Neural cell (in vitro differentiated cells): ENCODE results near the gene HTR7. TPM values are rescaled to one million over a fixed set of nuclear protein-coding genes. Genes with fewer than 3 reads are reported as not detected.

Source experiments
- H2AFZ ChIP-seq: fragments of 200-600, 300-800 bp; sonication (generic), shearing (Covaris generic); 2 replicates; pipeline ENCODE4 v1.6.0; 2014; ENCODE audit warnings: low read depth, mild to moderate bottlenecking, antibody characterized with exemption, low read length, moderate library complexity
- H3F3A ChIP-seq: fragments of 200-600 bp; shearing (Covaris generic); 2 replicates; pipeline ENCODE4 v1.6.1; 2016; ENCODE audit warnings: mild to moderate bottlenecking, moderate library complexity, mixed read lengths, antibody characterized with exemption, low read length; ENCODE audit not compliant: insufficient read depth, poor library complexity, severe bottlenecking
- H3K27ac ChIP-seq: fragments of 200-600, 300-800 bp; sonication (generic), shearing (Covaris generic); 2 replicates; pipeline ENCODE4 v1.5.1; 2014; ENCODE audit warnings: mild to moderate bottlenecking, low read length, moderate library complexity
- H3K27me3 ChIP-seq: fragments of 300-800, 200-600 bp; sonication (generic), shearing (Covaris generic); 2 replicates; pipeline ENCODE4 v1.6.0; 2014; ENCODE audit warnings: mild to moderate bottlenecking, low read depth, low read length, moderate library complexity; ENCODE audit not compliant: insufficient read depth
- H3K36me3 ChIP-seq: fragments of 300-800, 200-600 bp; sonication (generic), shearing (Covaris generic); 2 replicates; pipeline ENCODE4 v1.5.1; 2014; ENCODE audit warnings: mild to moderate bottlenecking, antibody characterized with exemption, low read length, moderate library complexity; ENCODE audit not compliant: insufficient read depth
- H3K4me2 ChIP-seq: fragments of 300-800, 200-600 bp; sonication (generic), shearing (Covaris generic); 2 replicates; pipeline ENCODE4 v1.6.0; 2014; ENCODE audit warnings: mild to moderate bottlenecking, low read length
- H3K4me3 ChIP-seq: fragments of 300-800, 200-600 bp; sonication (generic), shearing (Covaris generic); 2 replicates; pipeline ENCODE4 v1.5.1; 2014; ENCODE audit warnings: mild to moderate bottlenecking, low read length, moderate library complexity
- H3K79me2 ChIP-seq: fragments of 200-600 bp; shearing (Covaris generic); replicated peaks from 2 replicates; pipeline ENCODE4 v1.6.0; 2014; ENCODE audit warnings: mild to moderate bottlenecking, low read length, moderate library complexity; ENCODE audit not compliant: insufficient read depth
- H3K9ac ChIP-seq: fragments of 300-800, 200-600 bp; sonication (generic), shearing (Covaris generic); 2 replicates; pipeline ENCODE4 v1.6.1; 2016; ENCODE audit warnings: mild to moderate bottlenecking, low read length, mixed read lengths
- H3K9me2 ChIP-seq: fragments of 200-600 bp; shearing (Covaris generic); 2 replicates; pipeline ENCODE4 v1.6.1; 2016; ENCODE audit warnings: mild to moderate bottlenecking, low read length, mixed read lengths; ENCODE audit not compliant: insufficient read depth
- H3K9me3 ChIP-seq: fragments of 200-600, 300-800 bp; sonication (generic), shearing (Covaris generic); 2 replicates; pipeline ENCODE4 v1.6.1; 2016; ENCODE audit warnings: mild to moderate bottlenecking, mixed run types, low read length, moderate library complexity, mixed read lengths
- H4K20me1 ChIP-seq: fragments of 200-600 bp; shearing (Covaris generic); 2 replicates; pipeline ENCODE4 v1.6.1; 2016; ENCODE audit warnings: mild to moderate bottlenecking, mixed run types; ENCODE audit not compliant: insufficient read depth
- EP300 ChIP-seq: fragments of 450-650 bp; conservative IDR thresholded peaks from 2 replicates; pipeline ENCODE4 v1.6.1; 2014; ENCODE audit warnings: antibody characterized with exemption, mild to moderate bottlenecking, moderate library complexity; ENCODE audit not compliant: poor library complexity, severe bottlenecking
- EZH2 ChIP-seq: fragments of 200-600, 300-800 bp; shearing (Covaris generic), sonication (generic); IDR thresholded peaks from 2 replicates; pipeline ENCODE4 v1.6.1; 2014; ENCODE audit warnings: antibody characterized with exemption, low read length, borderline replicate concordance, mild to moderate bottlenecking; ENCODE audit not compliant: insufficient read depth, poor library complexity, severe bottlenecking
- MXI1 ChIP-seq: fragments of 450-650 bp; conservative IDR thresholded peaks from 2 replicates; pipeline ENCODE4 v1.6.1; 2014; ENCODE audit warnings: antibody characterized with exemption, mild to moderate bottlenecking; ENCODE audit not compliant: poor library complexity, severe bottlenecking
- POLR2AphosphoS5 ChIP-seq: IDR thresholded peaks from 2 replicates; pipeline ENCODE4 v1.6.1; 2012
- RAD21 ChIP-seq: fragments of 450-650 bp; conservative IDR thresholded peaks from 2 replicates; pipeline ENCODE4 v1.6.1; 2014; ENCODE audit warnings: antibody characterized with exemption, mild to moderate bottlenecking, moderate library complexity
- SMC3 ChIP-seq: fragments of 450-650 bp; conservative IDR thresholded peaks from 2 replicates; pipeline ENCODE4 v1.6.1; 2014; ENCODE audit warnings: antibody characterized with exemption, mild to moderate bottlenecking, moderate library complexity; ENCODE audit not compliant: poor library complexity
- polyA plus RNA-seq: library from polyadenylated mRNA; depleted of rRNA; stranded (reverse); fragments of >200 nt; gene quantifications from 2 replicates; pipeline ENCODE4 v1.2.3, GENCODE V29; 2014
- TF ChIP-seq, protein P1 (sequence below): fragments of 450-650 bp; IDR thresholded peaks from 2 replicates; pipeline ENCODE4 v1.5.1; 2014; ENCODE audit warnings: antibody characterized with exemption, mild to moderate bottlenecking, moderate library complexity; ENCODE audit not compliant: poor library complexity, severe bottlenecking
- TF ChIP-seq, protein P2 (sequence below): IDR thresholded peaks from 2 replicates; pipeline ENCODE4 v1.6.1; 2012; ENCODE audit warnings: borderline replicate concordance

Gene HTR7
- polyA plus RNA-seq, 1 donor from 2014 or later, result 0.95 TPM

DNA sequence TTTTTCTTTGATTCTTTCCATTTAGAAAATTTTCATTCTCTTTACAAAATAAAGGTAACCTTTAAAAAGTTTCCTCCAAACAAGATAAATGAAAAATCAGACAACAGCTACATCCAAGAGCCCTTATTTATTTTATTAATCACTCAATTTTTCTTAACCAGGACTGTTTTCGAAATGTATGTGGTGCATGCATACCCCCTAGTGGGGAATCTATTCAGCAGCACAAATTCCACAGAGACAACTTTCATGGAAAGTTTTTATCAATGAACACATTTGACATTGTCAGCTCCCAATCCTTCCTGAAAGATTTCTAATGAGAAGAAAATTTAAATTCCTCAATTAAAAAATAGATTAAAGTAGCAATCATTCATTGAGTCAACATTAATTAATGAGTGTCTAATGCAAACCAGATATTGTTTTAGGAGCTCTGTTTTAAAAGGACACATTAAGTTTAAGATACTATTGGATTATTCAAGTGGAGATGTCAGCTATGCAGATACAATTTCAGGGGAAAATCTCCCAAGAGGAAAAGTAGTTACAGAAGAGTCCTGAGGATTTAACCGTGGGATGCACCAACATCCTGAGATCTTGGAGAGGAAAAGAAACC is 5.2 kb upstream of the HTR7 start:
- Histone ChIP-seq H3K9me3 (no peaks in the 10 kb centered on the region), H3K27me3 (peaks cover 18% of the 10 kb centered on the region), H3K79me2 (no peaks in the 10 kb centered on the region), H4K20me1 (no peaks in the 10 kb centered on the region), H3K27ac (no peak overlapping the region), H3K9ac (no peak overlapping the region), H3K9me2 (no peaks in the 10 kb centered on the region), H3K4me2 (no peak overlapping the region), H2AFZ (no peak overlapping the region), H3K4me3 (no peak overlapping the region), H3F3A (no peaks in the 10 kb centered on the region), H3K36me3 (no peaks in the 10 kb centered on the region)
- TF ChIP-seq RAD21 (peak; percentile 84), EP300 (no peak), SMC3 (peak; percentile 89)
- TF ChIP-seq, protein P1, sequence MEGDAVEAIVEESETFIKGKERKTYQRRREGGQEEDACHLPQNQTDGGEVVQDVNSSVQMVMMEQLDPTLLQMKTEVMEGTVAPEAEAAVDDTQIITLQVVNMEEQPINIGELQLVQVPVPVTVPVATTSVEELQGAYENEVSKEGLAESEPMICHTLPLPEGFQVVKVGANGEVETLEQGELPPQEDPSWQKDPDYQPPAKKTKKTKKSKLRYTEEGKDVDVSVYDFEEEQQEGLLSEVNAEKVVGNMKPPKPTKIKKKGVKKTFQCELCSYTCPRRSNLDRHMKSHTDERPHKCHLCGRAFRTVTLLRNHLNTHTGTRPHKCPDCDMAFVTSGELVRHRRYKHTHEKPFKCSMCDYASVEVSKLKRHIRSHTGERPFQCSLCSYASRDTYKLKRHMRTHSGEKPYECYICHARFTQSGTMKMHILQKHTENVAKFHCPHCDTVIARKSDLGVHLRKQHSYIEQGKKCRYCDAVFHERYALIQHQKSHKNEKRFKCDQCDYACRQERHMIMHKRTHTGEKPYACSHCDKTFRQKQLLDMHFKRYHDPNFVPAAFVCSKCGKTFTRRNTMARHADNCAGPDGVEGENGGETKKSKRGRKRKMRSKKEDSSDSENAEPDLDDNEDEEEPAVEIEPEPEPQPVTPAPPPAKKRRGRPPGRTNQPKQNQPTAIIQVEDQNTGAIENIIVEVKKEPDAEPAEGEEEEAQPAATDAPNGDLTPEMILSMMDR, result peak; percentile 78

DNA sequence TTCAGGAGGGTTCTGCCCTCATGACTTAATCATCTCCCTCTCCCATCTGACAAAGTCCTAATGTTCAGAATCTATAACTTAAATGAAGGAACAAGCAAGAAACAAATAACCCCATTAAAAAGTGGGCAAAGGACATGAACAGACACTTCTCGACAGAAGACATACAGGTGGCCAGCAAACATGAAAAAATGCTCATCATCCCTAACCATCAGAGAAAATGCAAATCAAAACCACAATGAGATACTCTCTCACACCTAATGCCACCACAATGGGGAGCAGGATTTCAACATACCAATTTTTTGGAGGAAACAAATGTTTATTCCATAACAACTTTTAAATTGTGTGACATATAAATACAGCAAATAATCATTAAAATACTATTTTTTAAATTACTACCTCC is 3.0 kb upstream of the HTR7 start:
- Histone ChIP-seq H3K9me2 (no peaks in the 10 kb centered on the region), H3K27me3 (peaks cover 35% of the 10 kb centered on the region), H3K79me2 (no peaks in the 10 kb centered on the region), H3K36me3 (no peaks in the 10 kb centered on the region), H3K27ac (no peak overlapping the region), H3K4me2 (no peak overlapping the region), H2AFZ (no peak overlapping the region), H3K4me3 (no peak overlapping the region), H3K9me3 (no peaks in the 10 kb centered on the region), H3F3A (no peaks in the 10 kb centered on the region), H4K20me1 (no peaks in the 10 kb centered on the region), H3K9ac (no peak overlapping the region)
- TF ChIP-seq, protein P1, result no peak
- TF ChIP-seq MXI1 (no peak), RAD21 (no peak), POLR2AphosphoS5 (no peak), EP300 (no peak), SMC3 (no peak), EZH2 (no peak)
- TF ChIP-seq, protein P2, sequence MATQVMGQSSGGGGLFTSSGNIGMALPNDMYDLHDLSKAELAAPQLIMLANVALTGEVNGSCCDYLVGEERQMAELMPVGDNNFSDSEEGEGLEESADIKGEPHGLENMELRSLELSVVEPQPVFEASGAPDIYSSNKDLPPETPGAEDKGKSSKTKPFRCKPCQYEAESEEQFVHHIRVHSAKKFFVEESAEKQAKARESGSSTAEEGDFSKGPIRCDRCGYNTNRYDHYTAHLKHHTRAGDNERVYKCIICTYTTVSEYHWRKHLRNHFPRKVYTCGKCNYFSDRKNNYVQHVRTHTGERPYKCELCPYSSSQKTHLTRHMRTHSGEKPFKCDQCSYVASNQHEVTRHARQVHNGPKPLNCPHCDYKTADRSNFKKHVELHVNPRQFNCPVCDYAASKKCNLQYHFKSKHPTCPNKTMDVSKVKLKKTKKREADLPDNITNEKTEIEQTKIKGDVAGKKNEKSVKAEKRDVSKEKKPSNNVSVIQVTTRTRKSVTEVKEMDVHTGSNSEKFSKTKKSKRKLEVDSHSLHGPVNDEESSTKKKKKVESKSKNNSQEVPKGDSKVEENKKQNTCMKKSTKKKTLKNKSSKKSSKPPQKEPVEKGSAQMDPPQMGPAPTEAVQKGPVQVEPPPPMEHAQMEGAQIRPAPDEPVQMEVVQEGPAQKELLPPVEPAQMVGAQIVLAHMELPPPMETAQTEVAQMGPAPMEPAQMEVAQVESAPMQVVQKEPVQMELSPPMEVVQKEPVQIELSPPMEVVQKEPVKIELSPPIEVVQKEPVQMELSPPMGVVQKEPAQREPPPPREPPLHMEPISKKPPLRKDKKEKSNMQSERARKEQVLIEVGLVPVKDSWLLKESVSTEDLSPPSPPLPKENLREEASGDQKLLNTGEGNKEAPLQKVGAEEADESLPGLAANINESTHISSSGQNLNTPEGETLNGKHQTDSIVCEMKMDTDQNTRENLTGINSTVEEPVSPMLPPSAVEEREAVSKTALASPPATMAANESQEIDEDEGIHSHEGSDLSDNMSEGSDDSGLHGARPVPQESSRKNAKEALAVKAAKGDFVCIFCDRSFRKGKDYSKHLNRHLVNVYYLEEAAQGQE, result no peak
